ENCODE results near the gene PKNOX1. TPM values are rescaled to one million over a fixed set of nuclear protein-coding genes. Genes with fewer than 3 reads are reported as not detected.
"Not testable (repeated sequence)": the region's sequence is repeated elsewhere in the genome, so short reads cannot be mapped to it uniquely, and the experiment has no call there.

PKNOX1 gene
- total and polyA plus RNA-seq, 4 donors: 18.3 to 28.8 (median 23.8) TPM

GRCh38 chr21:42933973-42934372, 40.4 kb upstream of the PKNOX1 start:
- not testable (repeated sequence) for H3K27ac ChIP-seq (ENCODE audit: low read depth, low read length); H3K4me1 ChIP-seq (ENCODE audit: control insufficient read depth, insufficient read depth, low read length); H3K27me3 ChIP-seq (ENCODE audit: control insufficient read depth, insufficient read depth, low read length); DNase-seq (ENCODE audit: low read depth in 4 of 6, low spot score in 6 of 6); H3K4me3 ChIP-seq (ENCODE audit: low read depth, low read length); H3K9me3 ChIP-seq (ENCODE audit: control insufficient read depth, insufficient read depth, low read length); H3K36me3 ChIP-seq (ENCODE audit: control insufficient read depth, insufficient read depth, low read length)
- 95% methylated on average over 11 of the region's 12 CpGs for WGBS (ENCODE audit: insufficient coverage)

GRCh38 chr21:42936360-42936759, 38.0 kb upstream of the PKNOX1 start:
- WGBS (ENCODE audit: insufficient coverage): 100% methylated on average over 1 of the region's 5 CpGs

GRCh38 chr21:42937034-42937940, 37.1 kb upstream of the PKNOX1 start:
- H3K4me3 ChIP-seq (ENCODE audit: low read depth, low read length); H3K27me3 ChIP-seq (ENCODE audit: control insufficient read depth, insufficient read depth, low read length); H3K27ac ChIP-seq (ENCODE audit: low read depth, low read length); H3K9me3 ChIP-seq (ENCODE audit: control insufficient read depth, insufficient read depth, low read length); H3K4me1 ChIP-seq (ENCODE audit: control insufficient read depth, insufficient read depth, low read length); DNase-seq (ENCODE audit: low read depth in 4 of 6, low spot score in 6 of 6); H3K36me3 ChIP-seq (ENCODE audit: control insufficient read depth, insufficient read depth, low read length): not testable (repeated sequence)
- 72% methylated on average over 8 of the region's 16 CpGs for WGBS (ENCODE audit: insufficient coverage)

More at GRCh38 chr21:42936360-42936759, 38.0 kb upstream of the PKNOX1 start:
- not testable (repeated sequence) for H3K27ac ChIP-seq (ENCODE audit: low read depth, low read length); H3K27me3 ChIP-seq (ENCODE audit: control insufficient read depth, insufficient read depth, low read length); H3K36me3 ChIP-seq (ENCODE audit: control insufficient read depth, insufficient read depth, low read length); H3K4me3 ChIP-seq (ENCODE audit: low read depth, low read length); H3K9me3 ChIP-seq (ENCODE audit: control insufficient read depth, insufficient read depth, low read length); DNase-seq (ENCODE audit: low read depth in 4 of 6, low spot score in 6 of 6); H3K4me1 ChIP-seq (ENCODE audit: control insufficient read depth, insufficient read depth, low read length)

- peaks cover 7% of the 10 kb centered on the region for H3K4me1 ChIP-seq (ENCODE audit: control insufficient read depth, insufficient read depth, low read length)
- 91% methylated on average over 17 of the region's 21 CpGs for WGBS (ENCODE audit: insufficient coverage)
- H3K36me3 ChIP-seq (ENCODE audit: control insufficient read depth, insufficient read depth, low read length): no peaks in the 10 kb centered on the region
- peak in 1 of 6 donors; percentile 90 for DNase-seq (ENCODE audit: low read depth in 4 of 6, low spot score in 6 of 6)
- no peaks in the 10 kb centered on the region for H3K9me3 ChIP-seq (ENCODE audit: control insufficient read depth, insufficient read depth, low read length)
- H3K27ac ChIP-seq (ENCODE audit: low read depth, low read length): no peak overlapping the region
- no peak overlapping the region for H3K4me3 ChIP-seq (ENCODE audit: low read depth, low read length)
- no peaks in the 10 kb centered on the region for H3K27me3 ChIP-seq (ENCODE audit: control insufficient read depth, insufficient read depth, low read length)
These were observed 36.3 kb upstream of the PKNOX1 start for GRCh38 chr21:42937960-42938605.

GRCh38 chr21:42938606-42938995, 35.8 kb upstream of the PKNOX1 start:
- not testable (repeated sequence) for H3K4me1 ChIP-seq (ENCODE audit: control insufficient read depth, insufficient read depth, low read length); H3K4me3 ChIP-seq (ENCODE audit: low read depth, low read length); H3K36me3 ChIP-seq (ENCODE audit: control insufficient read depth, insufficient read depth, low read length); H3K9me3 ChIP-seq (ENCODE audit: control insufficient read depth, insufficient read depth, low read length); H3K27ac ChIP-seq (ENCODE audit: low read depth, low read length); H3K27me3 ChIP-seq (ENCODE audit: control insufficient read depth, insufficient read depth, low read length); DNase-seq (ENCODE audit: low read depth in 4 of 6, low spot score in 6 of 6)
- WGBS (ENCODE audit: insufficient coverage): 90% methylated on average over 5 of the region's 6 CpGs

GRCh38 chr21:42939582-42940413, 34.6 kb upstream of the PKNOX1 start:
- Histone ChIP-seq H3K4me1 (ENCODE audit: control insufficient read depth, insufficient read depth, low read length) (peaks cover 7% of the 10 kb centered on the region), H3K9me3 (ENCODE audit: control insufficient read depth, insufficient read depth, low read length) (no peaks in the 10 kb centered on the region), H3K4me3 (ENCODE audit: low read depth, low read length) (no peak overlapping the region), H3K27me3 (ENCODE audit: control insufficient read depth, insufficient read depth, low read length) (no peaks in the 10 kb centered on the region), H3K36me3 (ENCODE audit: control insufficient read depth, insufficient read depth, low read length) (no peaks in the 10 kb centered on the region), H3K27ac (ENCODE audit: low read depth, low read length) (peak overlapping the region; percentile 57)
- peak; percentile 32 to 92 (median 46) for DNase-seq (ENCODE audit: low read depth in 4 of 6, low spot score in 6 of 6)
- 59% methylated on average over 12 of the region's 16 CpGs for WGBS (ENCODE audit: insufficient coverage)

GRCh38 chr21:42941696-42942085, 32.7 kb upstream of the PKNOX1 start:
- DNase-seq (ENCODE audit: low read depth in 4 of 6, low spot score in 6 of 6): no peak
- H3K4me3 ChIP-seq (ENCODE audit: low read depth, low read length): no peak overlapping the region
- H3K27me3 ChIP-seq (ENCODE audit: control insufficient read depth, insufficient read depth, low read length): no peaks in the 10 kb centered on the region
- WGBS (ENCODE audit: insufficient coverage): 85% methylated on average over 2 of the region's 6 CpGs
- no peak overlapping the region for H3K27ac ChIP-seq (ENCODE audit: low read depth, low read length)
- no peaks in the 10 kb centered on the region for H3K9me3 ChIP-seq (ENCODE audit: control insufficient read depth, insufficient read depth, low read length)
- peaks cover 7% of the 10 kb centered on the region for H3K4me1 ChIP-seq (ENCODE audit: control insufficient read depth, insufficient read depth, low read length)
- H3K36me3 ChIP-seq (ENCODE audit: control insufficient read depth, insufficient read depth, low read length): no peaks in the 10 kb centered on the region

GRCh38 chr21:42942244-42942643, 32.1 kb upstream of the PKNOX1 start:
- Histone ChIP-seq H3K4me3 (ENCODE audit: low read depth, low read length) (no peak overlapping the region), H3K9me3 (ENCODE audit: control insufficient read depth, insufficient read depth, low read length) (no peaks in the 10 kb centered on the region), H3K36me3 (ENCODE audit: control insufficient read depth, insufficient read depth, low read length) (no peaks in the 10 kb centered on the region), H3K4me1 (ENCODE audit: control insufficient read depth, insufficient read depth, low read length) (peaks cover 7% of the 10 kb centered on the region), H3K27ac (ENCODE audit: low read depth, low read length) (no peak overlapping the region), H3K27me3 (ENCODE audit: control insufficient read depth, insufficient read depth, low read length) (no peaks in the 10 kb centered on the region)
- 72% methylated on average over 5 of the region's 6 CpGs for WGBS (ENCODE audit: insufficient coverage)
- no peak for DNase-seq (ENCODE audit: low read depth in 4 of 6, low spot score in 6 of 6)

- not testable (repeated sequence) for H3K27ac ChIP-seq (ENCODE audit: low read depth, low read length); H3K27me3 ChIP-seq (ENCODE audit: control insufficient read depth, insufficient read depth, low read length); H3K36me3 ChIP-seq (ENCODE audit: control insufficient read depth, insufficient read depth, low read length); H3K9me3 ChIP-seq (ENCODE audit: control insufficient read depth, insufficient read depth, low read length); H3K4me1 ChIP-seq (ENCODE audit: control insufficient read depth, insufficient read depth, low read length); H3K4me3 ChIP-seq (ENCODE audit: low read depth, low read length); DNase-seq (ENCODE audit: low read depth in 4 of 6, low spot score in 6 of 6)
- 95% methylated on average over 13 of the region's 13 CpGs for WGBS (ENCODE audit: insufficient coverage)
These were observed 25.1 kb upstream of the PKNOX1 start for GRCh38 chr21:42949094-42949755.
